ENCODE measurements around the gene FBXL17. TPM values are rescaled to one million over a fixed set of nuclear protein-coding genes. Genes with fewer than 3 reads are reported as not detected.

The FBXL17 gene
- total and polyA plus RNA-seq, 2 experiments from 2014 or later: 1.8 to 13.1 TPM

- in situ Hi-C loops (cut with MboI): no loop called here
- Histone ChIP-seq H4K20me1 (ENCODE audit: insufficient read depth) (no peaks in the 10 kb centered on the region), H3K27ac (no peak overlapping the region), H3K27me3 (replicated peaks; ENCODE audit: insufficient read depth) (no peaks in the 10 kb centered on the region), H3K9me2 (ENCODE audit: insufficient read depth) (no peaks in the 10 kb centered on the region), H3F3A (ENCODE audit: insufficient read depth) (peaks cover 22% of the 10 kb centered on the region), H2AFZ (no peak overlapping the region), H3K4me2 (ENCODE audit: unreplicated experiment) (no peak overlapping the region), H3K36me3 (ENCODE audit: low read depth) (no peaks in the 10 kb centered on the region), H3K4me1 (ENCODE audit: insufficient read depth) (peaks cover 22% of the 10 kb centered on the region), H3K4me3 (no peak overlapping the region), H3K9ac (no peak overlapping the region), H3K9me3 (ENCODE audit: low read depth) (no peaks in the 10 kb centered on the region), H3K79me2 (ENCODE audit: insufficient read depth) (no peaks in the 10 kb centered on the region)
- DNase-seq: no peak
- WGBS, 2 experiments (ENCODE audit: low coverage in 1 of 2, low lambda C conversion rate in 2 of 2, missing lambda C conversion rate in 2 of 2): 100% methylated on average over 1 of the region's 1 CpG
- TF ChIP-seq EZH2phosphoT487 (IDR thresholded peaks at IDR 0.05; ENCODE audit: insufficient read depth, low read depth) (no peak), EZH2 (IDR thresholded peaks at IDR 0.05; ENCODE audit: insufficient read depth, poor library complexity, severe bottlenecking) (no peak)
These were observed 415.7 kb downstream of the FBXL17 start for GRCh38 chr5:107966201-107966600.

DNA sequence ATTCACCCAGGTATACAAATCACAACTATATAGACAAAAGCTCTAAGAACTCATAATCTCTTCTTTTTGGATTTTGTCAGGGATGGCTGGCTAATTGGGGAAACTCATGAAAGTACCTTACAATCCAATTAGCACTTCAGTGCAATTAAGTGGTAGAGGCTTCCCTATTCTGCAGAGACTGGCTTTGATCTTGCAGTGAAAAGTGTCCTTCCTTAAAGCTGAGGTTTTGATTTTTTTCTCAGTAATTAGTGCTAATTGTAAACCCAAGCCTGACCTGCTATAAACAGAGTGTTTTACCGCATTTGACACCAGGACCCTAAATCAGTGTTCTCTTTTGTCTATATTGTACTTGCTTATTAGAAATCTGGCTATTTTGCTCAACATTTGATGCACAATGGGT is 417.2 kb downstream of the FBXL17 start:
- no peak for TF ChIP-seq EZH2 (IDR thresholded peaks at IDR 0.05; ENCODE audit: insufficient read depth, poor library complexity, severe bottlenecking)
- no peak for TF ChIP-seq EZH2phosphoT487 (IDR thresholded peaks at IDR 0.05; ENCODE audit: insufficient read depth, low read depth)
- in situ Hi-C loops (cut with MboI): no loop called here
- H3K4me1 ChIP-seq (ENCODE audit: insufficient read depth): peaks cover 19% of the 10 kb centered on the region
- no peak overlapping the region for H3K27ac ChIP-seq
- H2AFZ ChIP-seq: no peak overlapping the region
- H3K9me3 ChIP-seq (ENCODE audit: low read depth): no peaks in the 10 kb centered on the region
- H3K79me2 ChIP-seq (ENCODE audit: insufficient read depth): no peaks in the 10 kb centered on the region
- WGBS, 2 experiments (ENCODE audit: low coverage in 1 of 2, low lambda C conversion rate in 2 of 2, missing lambda C conversion rate in 2 of 2): 94 to 100% methylated on average over 1 of the region's 1 CpG
- H3K36me3 ChIP-seq (ENCODE audit: low read depth): no peaks in the 10 kb centered on the region
- H3K9me2 ChIP-seq (ENCODE audit: insufficient read depth): no peaks in the 10 kb centered on the region
- no peaks in the 10 kb centered on the region for H3K27me3 ChIP-seq (replicated peaks; ENCODE audit: insufficient read depth)
- H3F3A ChIP-seq (ENCODE audit: insufficient read depth): peaks cover 20% of the 10 kb centered on the region
- H3K4me2 ChIP-seq (ENCODE audit: unreplicated experiment): no peak overlapping the region
- no peaks in the 10 kb centered on the region for H4K20me1 ChIP-seq (ENCODE audit: insufficient read depth)
- DNase-seq: no peak
- no peak overlapping the region for H3K4me3 ChIP-seq
- no peak overlapping the region for H3K9ac ChIP-seq

DNA sequence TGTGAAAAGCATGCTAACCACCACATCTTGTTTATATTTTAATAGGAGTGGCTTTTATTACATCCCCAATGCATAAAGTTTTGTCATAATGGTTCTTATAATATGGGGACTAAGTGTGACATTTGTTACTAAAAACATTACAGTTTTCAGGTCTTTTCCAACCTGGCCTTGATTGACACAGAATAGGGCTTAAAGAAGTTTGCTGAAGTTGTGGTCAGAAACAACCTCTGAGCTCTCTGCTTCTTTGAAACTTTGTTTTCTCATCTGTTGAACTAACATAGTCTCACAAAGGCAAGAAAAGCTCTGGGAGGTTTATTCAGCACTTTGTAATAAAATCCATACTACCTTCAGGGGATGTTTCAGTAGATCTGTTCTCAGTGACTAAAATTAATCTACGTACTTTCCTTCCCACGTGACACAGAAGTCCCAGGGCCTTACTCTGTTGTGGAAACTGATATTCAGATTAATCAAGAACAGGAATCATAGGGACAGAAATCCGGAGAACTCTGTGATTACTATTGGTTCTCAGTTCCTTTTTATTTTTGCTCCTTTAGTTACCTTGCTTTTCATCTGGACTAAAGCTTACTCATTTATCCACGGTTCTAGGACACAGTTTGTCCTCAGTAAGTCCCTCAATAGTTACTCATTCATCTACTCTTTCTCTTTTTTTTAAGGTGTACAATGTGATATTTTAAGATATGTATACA is 422.2 kb downstream of the FBXL17 start:
- H4K20me1 ChIP-seq (ENCODE audit: insufficient read depth): no peaks in the 10 kb centered on the region
- H3F3A ChIP-seq (ENCODE audit: insufficient read depth): no peaks in the 10 kb centered on the region
- H3K4me3 ChIP-seq: no peak overlapping the region
- no peak overlapping the region for H2AFZ ChIP-seq
- no peaks in the 10 kb centered on the region for H3K79me2 ChIP-seq (ENCODE audit: insufficient read depth)
- DNase-seq: no peak
- in situ Hi-C loops (cut with MboI): no loop called here
- TF ChIP-seq EZH2phosphoT487 (IDR thresholded peaks at IDR 0.05; ENCODE audit: insufficient read depth, low read depth) (no peak), EZH2 (IDR thresholded peaks at IDR 0.05; ENCODE audit: insufficient read depth, poor library complexity, severe bottlenecking) (no peak)
- H3K9ac ChIP-seq: no peak overlapping the region
- H3K4me2 ChIP-seq (ENCODE audit: unreplicated experiment): no peak overlapping the region
- H3K9me3 ChIP-seq (ENCODE audit: low read depth): no peaks in the 10 kb centered on the region
- no peaks in the 10 kb centered on the region for H3K36me3 ChIP-seq (ENCODE audit: low read depth)
- H3K27ac ChIP-seq: no peak overlapping the region
- H3K9me2 ChIP-seq (ENCODE audit: insufficient read depth): no peaks in the 10 kb centered on the region
- 55 to 62% methylated on average over 4 of the region's 4 CpGs for WGBS, 2 experiments (ENCODE audit: low coverage in 1 of 2, low lambda C conversion rate in 2 of 2, missing lambda C conversion rate in 2 of 2)
- H3K4me1 ChIP-seq (ENCODE audit: insufficient read depth): no peaks in the 10 kb centered on the region
- no peaks in the 10 kb centered on the region for H3K27me3 ChIP-seq (replicated peaks; ENCODE audit: insufficient read depth)

DNA sequence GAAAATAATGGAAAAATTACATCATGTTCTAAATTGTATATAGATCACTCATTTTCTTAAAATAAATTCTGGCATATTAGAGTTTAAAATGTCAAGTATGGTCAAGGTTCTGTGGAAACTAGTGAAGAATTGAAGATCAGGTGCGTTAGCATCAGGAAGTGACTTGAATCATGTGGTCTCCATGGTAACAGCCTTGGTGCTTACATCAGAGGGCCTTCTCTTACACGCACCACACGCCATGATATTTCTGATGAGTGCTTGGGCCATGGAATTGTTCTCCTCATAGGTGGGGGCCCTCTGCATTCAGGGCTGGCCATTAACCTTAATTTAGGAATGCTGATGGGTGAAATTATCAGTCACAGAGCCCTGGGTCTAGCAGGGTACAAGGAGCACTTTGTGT is 423.0 kb downstream of the FBXL17 start:
- Histone ChIP-seq H3K4me2 (ENCODE audit: unreplicated experiment) (no peak overlapping the region), H3K9me2 (ENCODE audit: insufficient read depth) (no peaks in the 10 kb centered on the region), H3K4me3 (no peak overlapping the region), H3K79me2 (ENCODE audit: insufficient read depth) (no peaks in the 10 kb centered on the region), H3K27me3 (replicated peaks; ENCODE audit: insufficient read depth) (no peaks in the 10 kb centered on the region), H4K20me1 (ENCODE audit: insufficient read depth) (no peaks in the 10 kb centered on the region), H3F3A (ENCODE audit: insufficient read depth) (no peaks in the 10 kb centered on the region), H2AFZ (no peak overlapping the region), H3K36me3 (ENCODE audit: low read depth) (no peaks in the 10 kb centered on the region), H3K4me1 (ENCODE audit: insufficient read depth) (no peaks in the 10 kb centered on the region), H3K9ac (no peak overlapping the region), H3K27ac (no peak overlapping the region), H3K9me3 (ENCODE audit: low read depth) (no peaks in the 10 kb centered on the region)
- in situ Hi-C loops (cut with MboI): no loop called here
- WGBS, 2 experiments (ENCODE audit: low coverage in 1 of 2, low lambda C conversion rate in 2 of 2, missing lambda C conversion rate in 2 of 2): 95 to 100% methylated on average over 3 of the region's 3 CpGs
- TF ChIP-seq EZH2phosphoT487 (IDR thresholded peaks at IDR 0.05; ENCODE audit: insufficient read depth, low read depth) (no peak), EZH2 (IDR thresholded peaks at IDR 0.05; ENCODE audit: insufficient read depth, poor library complexity, severe bottlenecking) (no peak)
- no peak for DNase-seq

All from GM23248 (cell line).